Fibroblast of lung (primary cell): ENCODE data around the gene PDE6D. TPM values are rescaled to one million over a fixed set of nuclear protein-coding genes. Genes with fewer than 3 reads are reported as not detected.

Experiments used
- DNase-seq, 2 donors: peaks; one replicate each; pipeline versions ENCODE4 v3.0.0 to v3.0.0-alpha.2; 2010; ENCODE audit warnings: low read depth in 2 of 2
- H2AFZ ChIP-seq: 2 replicates; pipeline ENCODE4 v1.5.1; 2012; ENCODE audit warnings: low read length, control low read depth, inconsistent platforms
- H3K27ac ChIP-seq: 2 replicates; pipeline ENCODE4 v1.5.1; 2011; ENCODE audit warnings: low read length, control low read depth; ENCODE audit not compliant: insufficient read depth
- H3K27me3 ChIP-seq: 2 replicates; pipeline ENCODE4 v1.5.1; 2011; ENCODE audit warnings: mild to moderate bottlenecking, low read length; ENCODE audit not compliant: control insufficient read depth, insufficient read depth
- H3K36me3 ChIP-seq: 2 replicates; pipeline ENCODE4 v1.5.1; 2011; ENCODE audit warnings: low read length; ENCODE audit not compliant: control insufficient read depth, insufficient read depth
- H3K4me1 ChIP-seq: 2 replicates; pipeline ENCODE4 v1.5.1; 2011; ENCODE audit warnings: low read length; ENCODE audit not compliant: control insufficient read depth, insufficient read depth; ENCODE audit errors: extremely low read depth
- H3K4me2 ChIP-seq: 2 replicates; pipeline ENCODE4 v1.5.1; 2011; ENCODE audit warnings: low read length, control low read depth; ENCODE audit not compliant: insufficient read depth; ENCODE audit errors: extremely low read depth
- H3K4me3 ChIP-seq, 4 experiments: fragments of 200-600 bp in 1 of 4; sonication (generic) in 1 of 4; replicated peaks in 1 of 4; 2 replicates each; pipeline ENCODE4 v1.5.1; 2011 to 2016; ENCODE audit warnings: low read length in 4 of 4, low read depth in 3 of 4, mild to moderate bottlenecking in 3 of 4, control low read depth in 2 of 4, inconsistent platforms in 1 of 4, mixed read lengths in 1 of 4; ENCODE audit not compliant: insufficient read depth in 1 of 4; ENCODE audit errors: control extremely low read depth in 1 of 4
- H3K79me2 ChIP-seq: 2 replicates; pipeline ENCODE4 v1.5.1; 2012; ENCODE audit warnings: mild to moderate bottlenecking, low read length, inconsistent platforms; ENCODE audit not compliant: control insufficient read depth, insufficient read depth
- H3K9ac ChIP-seq: 2 replicates; pipeline ENCODE4 v1.5.1; 2011; ENCODE audit warnings: mild to moderate bottlenecking, low read length, control low read depth; ENCODE audit not compliant: insufficient read depth
- H3K9me3 ChIP-seq: 2 replicates; pipeline ENCODE4 v1.5.1; 2012; ENCODE audit warnings: low read depth, low read length; ENCODE audit not compliant: control insufficient read depth, insufficient read depth
- H4K20me1 ChIP-seq: 2 replicates; pipeline ENCODE4 v1.5.1; 2011; ENCODE audit warnings: low read length; ENCODE audit not compliant: control insufficient read depth, insufficient read depth; ENCODE audit errors: extremely low read depth
- EZH2 ChIP-seq: IDR thresholded peaks from 2 replicates; pipeline ENCODE4 v1.5.1; 2012; ENCODE audit warnings: low read length, control low read depth, mild to moderate bottlenecking; ENCODE audit errors: missing control alignments
- polyA plus RNA-seq, 2 donors: library from polyadenylated mRNA; depleted of rRNA in 1 of 2; stranded (reverse) in 1 of 2; unstranded in 1 of 2; fragments of >200 nt; gene quantifications; 2 replicates each; pipeline ENCODE4 v1.2.1, GENCODE V29; 2011 to 2012; ENCODE audit warnings: missing spikeins in 1 of 2
- total RNA-seq: library from RNA; depleted of rRNA; stranded (reverse); fragments of >200 nt; gene quantifications from 2 replicates; pipeline ENCODE4 v1.2.1, GENCODE V29; 2014
- TF ChIP-seq, protein P1 (sequence below), 2 donors: IDR thresholded peaks in 1 of 2; conservative IDR thresholded peaks in 1 of 2; 1 replicate in 1 of 2; 2 replicates in 1 of 2; pipeline ENCODE4 v1.5.1; 2011 to 2012; ENCODE audit warnings: low read length in 2 of 2, control low read depth in 1 of 2, inconsistent platforms in 1 of 2, low read depth in 1 of 2, mild to moderate bottlenecking in 1 of 2

Gene PDE6D
- total and polyA plus RNA-seq, 2 donors (not counting 1 experiment from before 2014, with no cell fraction given): 14.4 to 32.3 TPM

- peak in 1 of 2 donors; percentile 63 for DNase-seq
- Histone ChIP-seq H3K4me2 (no peak overlapping the region), H3K4me1 (peaks cover 2% of the 10 kb centered on the region), H3K36me3 (no peaks in the 10 kb centered on the region), H3K27ac (peak overlapping the region; percentile 22), H3K79me2 (no peaks in the 10 kb centered on the region), H3K9me3 (no peaks in the 10 kb centered on the region), H4K20me1 (no peaks in the 10 kb centered on the region), H3K4me3 (no peak overlapping the region), H2AFZ (no peak overlapping the region), H3K27me3 (no peaks in the 10 kb centered on the region), H3K9ac (no peak overlapping the region)
- no peak for TF ChIP-seq EZH2
- TF ChIP-seq, protein P1, sequence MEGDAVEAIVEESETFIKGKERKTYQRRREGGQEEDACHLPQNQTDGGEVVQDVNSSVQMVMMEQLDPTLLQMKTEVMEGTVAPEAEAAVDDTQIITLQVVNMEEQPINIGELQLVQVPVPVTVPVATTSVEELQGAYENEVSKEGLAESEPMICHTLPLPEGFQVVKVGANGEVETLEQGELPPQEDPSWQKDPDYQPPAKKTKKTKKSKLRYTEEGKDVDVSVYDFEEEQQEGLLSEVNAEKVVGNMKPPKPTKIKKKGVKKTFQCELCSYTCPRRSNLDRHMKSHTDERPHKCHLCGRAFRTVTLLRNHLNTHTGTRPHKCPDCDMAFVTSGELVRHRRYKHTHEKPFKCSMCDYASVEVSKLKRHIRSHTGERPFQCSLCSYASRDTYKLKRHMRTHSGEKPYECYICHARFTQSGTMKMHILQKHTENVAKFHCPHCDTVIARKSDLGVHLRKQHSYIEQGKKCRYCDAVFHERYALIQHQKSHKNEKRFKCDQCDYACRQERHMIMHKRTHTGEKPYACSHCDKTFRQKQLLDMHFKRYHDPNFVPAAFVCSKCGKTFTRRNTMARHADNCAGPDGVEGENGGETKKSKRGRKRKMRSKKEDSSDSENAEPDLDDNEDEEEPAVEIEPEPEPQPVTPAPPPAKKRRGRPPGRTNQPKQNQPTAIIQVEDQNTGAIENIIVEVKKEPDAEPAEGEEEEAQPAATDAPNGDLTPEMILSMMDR (conservative IDR thresholded peaks at IDR 0.05 in 1 of 2, IDR thresholded peaks at IDR 0.05 in 1 of 2; ENCODE audit: low read depth in 1 of 2, low read length in 2 of 2): no peak
These were observed 85.1 kb downstream of the PDE6D start for GRCh38 chr2:231696004-231696367.

DNA sequence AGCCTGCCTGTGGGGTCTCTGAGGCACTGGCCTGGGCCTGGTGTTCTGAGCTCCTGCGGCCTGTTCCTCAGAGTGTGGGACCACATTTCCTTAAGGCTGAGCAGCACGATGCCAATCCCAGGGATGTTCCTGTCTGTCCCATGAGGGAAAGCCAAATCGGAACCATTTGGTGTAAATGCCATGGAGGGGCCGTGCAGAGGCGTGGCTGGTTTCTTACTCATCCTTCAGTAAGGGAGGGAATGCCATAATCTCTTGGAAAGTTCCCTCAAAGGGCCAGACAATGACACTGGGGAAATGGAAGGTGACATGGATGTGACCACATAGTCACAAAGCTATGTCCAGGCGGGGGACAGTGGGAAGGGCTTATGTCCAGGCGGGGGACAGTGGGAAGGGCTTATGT is 87.1 kb downstream of the PDE6D start:
- Histone ChIP-seq H3K36me3 (no peaks in the 10 kb centered on the region), H3K27ac (no peak overlapping the region), H4K20me1 (no peaks in the 10 kb centered on the region), H2AFZ (no peak overlapping the region), H3K9ac (no peak overlapping the region), H3K4me2 (no peak overlapping the region), H3K9me3 (no peaks in the 10 kb centered on the region), H3K27me3 (no peaks in the 10 kb centered on the region), H3K4me1 (peaks cover 2% of the 10 kb centered on the region), H3K4me3 (no peak overlapping the region), H3K79me2 (no peaks in the 10 kb centered on the region)
- TF ChIP-seq EZH2: no peak
- TF ChIP-seq, protein P1 (conservative IDR thresholded peaks at IDR 0.05 in 1 of 2, IDR thresholded peaks at IDR 0.05 in 1 of 2; ENCODE audit: low read depth in 1 of 2, low read length in 2 of 2): no peak
- no peak for DNase-seq

- no peak for TF ChIP-seq EZH2
- TF ChIP-seq, protein P1 (conservative IDR thresholded peaks at IDR 0.05 in 1 of 2, IDR thresholded peaks at IDR 0.05 in 1 of 2; ENCODE audit: low read depth in 1 of 2, low read length in 2 of 2): no peak
- H3K79me2 ChIP-seq: no peaks in the 10 kb centered on the region
- no peaks in the 10 kb centered on the region for H3K9me3 ChIP-seq
- DNase-seq: no peak
- no peaks in the 10 kb centered on the region for H3K36me3 ChIP-seq
- no peak overlapping the region for H3K4me3 ChIP-seq
- no peak overlapping the region for H3K27ac ChIP-seq
- H3K27me3 ChIP-seq: no peaks in the 10 kb centered on the region
- peaks cover 2% of the 10 kb centered on the region for H3K4me1 ChIP-seq
- no peaks in the 10 kb centered on the region for H4K20me1 ChIP-seq
- no peak overlapping the region for H2AFZ ChIP-seq
- no peak overlapping the region for H3K4me2 ChIP-seq
- no peak overlapping the region for H3K9ac ChIP-seq
These were observed 88.2 kb downstream of the PDE6D start for GRCh38 chr2:231692847-231693246.
